Astrocyte of the spinal cord (primary cell): Measurements from ENCODE around the gene CHRNA3.
"Not testable (repeated sequence)": the region's sequence is repeated elsewhere in the genome, so short reads cannot be mapped to it uniquely, and the experiment has no call there.

Experiments
- DNase-seq: peaks from one replicate; pipeline ENCODE4 v3.0.0; 2011; ENCODE audit warnings: low read depth, low spot score
- H3K4me3 ChIP-seq: 2 replicates; pipeline ENCODE4 v1.5.1; 2011; ENCODE audit warnings: low read depth, mild to moderate bottlenecking, low read length, moderate library complexity
- in situ Hi-C: cut with HindIII; loops from 2 replicates; pipeline ENCODE4 v1.10.0; 2017; ENCODE audit warnings: low sequenced_read_pairs
- TF ChIP-seq, protein P1 (sequence below): IDR thresholded peaks from 2 replicates; pipeline ENCODE4 v1.5.1; 2012; ENCODE audit warnings: low read depth, mild to moderate bottlenecking, low read length, inconsistent platforms

Gene CHRNA3

GRCh38 chr15:78565097-78565950, 55.5 kb downstream of the CHRNA3 start, which contains the start of gene CHRNA5:
Gene CHRNA5, plus strand, starts transcription at chr15:78565520. Its CDS starts 200 bp downstream, at chr15:78565720.
- TF ChIP-seq, protein P1, sequence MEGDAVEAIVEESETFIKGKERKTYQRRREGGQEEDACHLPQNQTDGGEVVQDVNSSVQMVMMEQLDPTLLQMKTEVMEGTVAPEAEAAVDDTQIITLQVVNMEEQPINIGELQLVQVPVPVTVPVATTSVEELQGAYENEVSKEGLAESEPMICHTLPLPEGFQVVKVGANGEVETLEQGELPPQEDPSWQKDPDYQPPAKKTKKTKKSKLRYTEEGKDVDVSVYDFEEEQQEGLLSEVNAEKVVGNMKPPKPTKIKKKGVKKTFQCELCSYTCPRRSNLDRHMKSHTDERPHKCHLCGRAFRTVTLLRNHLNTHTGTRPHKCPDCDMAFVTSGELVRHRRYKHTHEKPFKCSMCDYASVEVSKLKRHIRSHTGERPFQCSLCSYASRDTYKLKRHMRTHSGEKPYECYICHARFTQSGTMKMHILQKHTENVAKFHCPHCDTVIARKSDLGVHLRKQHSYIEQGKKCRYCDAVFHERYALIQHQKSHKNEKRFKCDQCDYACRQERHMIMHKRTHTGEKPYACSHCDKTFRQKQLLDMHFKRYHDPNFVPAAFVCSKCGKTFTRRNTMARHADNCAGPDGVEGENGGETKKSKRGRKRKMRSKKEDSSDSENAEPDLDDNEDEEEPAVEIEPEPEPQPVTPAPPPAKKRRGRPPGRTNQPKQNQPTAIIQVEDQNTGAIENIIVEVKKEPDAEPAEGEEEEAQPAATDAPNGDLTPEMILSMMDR = no peak
- DNase-seq = peak; percentile 81
- peak within 1 kb of the TSS; percentile 75 for H3K4me3 ChIP-seq
- in situ Hi-C loops = no loop called here

DNA sequence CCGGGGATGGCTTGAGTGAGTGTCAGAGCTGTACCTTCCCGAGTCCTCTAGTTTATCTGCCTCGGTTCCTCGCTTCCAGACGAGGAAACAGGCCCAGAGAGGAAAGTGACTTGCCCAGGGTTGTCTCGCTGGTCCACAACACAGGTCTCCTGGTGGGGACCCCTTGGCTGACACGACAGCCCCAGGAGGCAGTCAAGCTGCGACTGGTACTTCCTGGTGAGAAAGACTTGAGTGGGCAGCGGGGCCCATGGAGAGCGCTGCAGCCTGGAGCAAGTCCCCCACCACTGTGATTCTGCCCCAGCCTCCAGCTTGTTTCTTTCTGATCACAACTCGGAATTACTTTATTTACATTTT, 56.1 kb downstream of the CHRNA3 start:
- DNase-seq = no peak
- in situ Hi-C loops = no loop called here
- no peak overlapping the region for H3K4me3 ChIP-seq
- TF ChIP-seq, protein P1 = no peak

- H3K4me3 ChIP-seq = no peak overlapping the region
- TF ChIP-seq, protein P1 = no peak
- no peak for DNase-seq
- in situ Hi-C loops = no loop called here
These were observed 57.7 kb downstream of the CHRNA3 start for GRCh38 chr15:78563092-78563491.

DNA sequence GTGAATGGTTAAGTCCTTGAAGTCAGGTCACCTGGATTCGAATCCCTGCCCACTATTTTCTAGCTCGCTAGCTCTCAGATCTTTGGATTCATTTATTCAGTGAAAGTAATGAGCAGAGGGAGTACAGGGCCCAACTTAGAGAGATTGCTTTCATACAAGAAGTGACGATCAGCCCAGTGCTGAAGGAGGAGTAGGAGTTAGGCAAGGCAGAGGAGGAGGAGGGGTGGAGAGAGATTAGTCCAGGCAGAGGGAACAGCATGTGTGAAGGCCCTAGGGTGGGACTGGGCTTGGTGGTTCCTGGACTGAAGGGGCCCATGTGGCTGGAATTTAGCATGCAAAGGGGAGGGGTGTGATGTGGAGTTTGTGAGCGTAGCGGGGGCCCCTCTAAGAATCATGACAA, 59.3 kb downstream of the CHRNA3 start:
- no peak overlapping the region for H3K4me3 ChIP-seq
- TF ChIP-seq, protein P1 = no peak
- no peak for DNase-seq
- in situ Hi-C loops = no loop called here

DNA sequence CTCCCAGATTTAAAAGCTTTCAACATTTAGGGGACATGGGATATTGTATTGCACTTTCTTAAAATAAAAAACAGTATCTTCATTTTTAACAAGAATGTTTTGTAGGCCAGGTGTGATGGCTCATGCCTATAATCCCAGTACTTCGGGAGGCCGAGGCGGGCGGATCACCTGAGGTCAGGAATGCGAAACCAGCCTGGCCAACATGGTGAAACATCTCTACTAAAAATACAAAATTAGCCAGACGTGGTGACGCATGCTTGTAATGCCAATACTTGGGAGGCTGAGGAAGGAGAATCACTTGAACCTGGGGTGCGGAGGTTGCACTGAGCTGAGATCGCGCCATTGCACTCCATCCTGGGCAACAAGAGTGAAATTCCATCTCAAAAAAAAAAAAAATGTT, 60.6 kb downstream of the CHRNA3 start:
- H3K4me3 ChIP-seq, in situ Hi-C loops, DNase-seq: not testable (repeated sequence)

DNA sequence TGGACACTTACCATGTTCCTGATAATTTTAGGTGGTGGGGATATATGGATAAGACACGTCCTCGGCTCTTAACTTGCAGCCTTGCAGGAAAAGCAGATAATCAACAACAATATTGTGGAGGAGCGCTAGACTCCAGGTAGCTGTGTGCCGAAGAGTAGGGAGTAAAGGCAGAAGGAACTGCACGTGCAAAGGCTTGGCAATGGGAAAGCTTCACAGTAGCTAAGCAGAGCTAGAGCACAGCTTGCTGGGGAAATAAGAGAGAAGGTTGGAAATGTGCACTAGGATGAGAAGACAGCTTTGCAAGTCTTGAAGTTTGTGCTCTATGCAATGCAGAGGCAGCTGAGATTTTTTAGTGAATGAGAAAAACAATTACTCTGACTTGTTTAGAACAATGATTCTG, 68.2 kb downstream of the CHRNA3 start:
- TF ChIP-seq, protein P1 = no peak
- DNase-seq = no peak
- H3K4me3 ChIP-seq = no peak overlapping the region
- in situ Hi-C loops = no loop called here

GRCh38 chr15:78551902-78552301, 68.9 kb downstream of the CHRNA3 start:
- H3K4me3 ChIP-seq = no peak overlapping the region

More at GRCh38 chr15:78551902-78552301, 68.9 kb downstream of the CHRNA3 start:
- TF ChIP-seq, protein P1 = no peak
- in situ Hi-C loops = no loop called here
- no peak for DNase-seq
